NCI-H2227 (cell line): ENCODE measurements around the gene PMM2.

Source experiments
- DNase-seq: peaks from one replicate; lab custom pipeline; 2025; ENCODE audit not compliant: unreplicated experiment; lab: John Stamatoyannopoulos, UW

The PMM2 gene

GRCh38 chr16:8849411-8850011, 51.9 kb downstream of the PMM2 start:
- DNase-seq, result no peak

GRCh38 chr16:8850279-8850885, 52.7 kb downstream of the PMM2 start:
- no peak for DNase-seq

DNA sequence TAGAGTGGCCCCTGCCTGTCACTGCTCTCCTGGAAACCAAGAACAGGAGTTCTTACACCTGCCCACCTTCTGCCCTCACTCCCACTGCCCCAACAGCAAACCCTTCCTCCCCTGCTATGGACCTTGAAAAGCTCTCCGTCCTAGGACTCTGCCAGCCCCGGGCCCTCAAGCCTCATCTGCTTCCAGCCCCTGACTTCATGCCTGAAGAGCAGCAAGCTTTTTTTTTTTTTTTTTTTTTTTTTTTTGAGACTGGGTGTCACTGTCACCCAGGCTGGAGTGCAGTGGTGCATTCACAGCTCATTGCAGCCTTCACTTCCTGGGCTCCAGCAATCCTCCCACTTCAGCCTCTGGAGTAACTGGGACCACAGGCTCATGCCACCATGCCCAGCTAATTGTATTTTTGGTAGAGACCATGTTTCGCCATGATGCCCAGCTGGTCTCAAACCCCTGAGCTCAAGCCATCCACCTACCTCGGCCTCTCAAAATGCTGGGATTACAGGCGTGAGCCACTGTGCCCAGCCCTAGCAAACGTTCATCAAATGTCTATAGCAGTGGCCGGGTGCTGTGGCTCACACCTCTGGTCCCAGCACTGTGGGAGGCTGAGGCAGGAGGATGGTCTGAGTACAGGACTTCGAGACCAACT, 54.2 kb downstream of the PMM2 start:
- DNase-seq, result no peak

DNA sequence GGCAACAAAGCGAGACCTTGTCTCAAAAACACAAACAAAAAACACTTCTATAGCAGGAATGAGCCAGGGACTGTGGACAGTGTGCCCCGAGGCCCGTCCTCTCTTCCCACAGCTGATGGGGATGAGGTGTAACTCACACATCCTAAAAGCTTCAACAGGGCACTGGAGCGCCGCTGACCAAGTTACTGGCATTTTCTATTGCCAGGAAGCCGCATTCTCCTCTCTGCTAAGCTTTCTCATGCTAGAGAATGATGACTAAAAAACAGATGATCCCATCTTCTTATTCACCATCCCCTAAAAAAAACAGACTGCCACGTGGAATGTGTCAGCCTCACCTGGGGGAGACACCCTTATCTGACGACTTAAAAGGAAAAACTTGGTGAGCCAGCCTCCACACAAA, 54.9 kb downstream of the PMM2 start:
- DNase-seq, result no peak

- no peak for DNase-seq
Measured at GRCh38 chr16:8853150-8853549, 55.5 kb downstream of the PMM2 start.

DNA sequence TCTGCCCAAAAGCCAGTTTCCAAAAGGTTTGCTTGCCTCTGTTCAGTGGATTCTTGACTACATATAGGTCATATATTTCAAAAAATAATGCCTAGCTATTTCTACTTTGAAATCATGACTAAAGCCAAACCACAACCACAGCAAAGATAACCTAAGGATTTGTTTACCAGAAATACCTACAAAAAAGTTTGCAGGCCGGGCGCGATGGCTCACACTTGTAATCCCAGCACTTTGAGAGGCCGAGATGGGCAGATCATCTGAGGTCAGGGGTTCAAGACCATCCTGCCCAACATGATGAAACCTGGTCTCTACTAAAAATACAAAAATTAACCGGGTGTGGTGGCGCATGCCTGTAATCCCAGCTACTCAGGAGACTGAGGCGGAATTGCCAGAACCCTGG, 56.0 kb downstream of the PMM2 start:
- no peak for DNase-seq

- peak; percentile 64 for DNase-seq
Measured at GRCh38 chr16:8854298-8854948, 56.8 kb downstream of the PMM2 start.

DNA sequence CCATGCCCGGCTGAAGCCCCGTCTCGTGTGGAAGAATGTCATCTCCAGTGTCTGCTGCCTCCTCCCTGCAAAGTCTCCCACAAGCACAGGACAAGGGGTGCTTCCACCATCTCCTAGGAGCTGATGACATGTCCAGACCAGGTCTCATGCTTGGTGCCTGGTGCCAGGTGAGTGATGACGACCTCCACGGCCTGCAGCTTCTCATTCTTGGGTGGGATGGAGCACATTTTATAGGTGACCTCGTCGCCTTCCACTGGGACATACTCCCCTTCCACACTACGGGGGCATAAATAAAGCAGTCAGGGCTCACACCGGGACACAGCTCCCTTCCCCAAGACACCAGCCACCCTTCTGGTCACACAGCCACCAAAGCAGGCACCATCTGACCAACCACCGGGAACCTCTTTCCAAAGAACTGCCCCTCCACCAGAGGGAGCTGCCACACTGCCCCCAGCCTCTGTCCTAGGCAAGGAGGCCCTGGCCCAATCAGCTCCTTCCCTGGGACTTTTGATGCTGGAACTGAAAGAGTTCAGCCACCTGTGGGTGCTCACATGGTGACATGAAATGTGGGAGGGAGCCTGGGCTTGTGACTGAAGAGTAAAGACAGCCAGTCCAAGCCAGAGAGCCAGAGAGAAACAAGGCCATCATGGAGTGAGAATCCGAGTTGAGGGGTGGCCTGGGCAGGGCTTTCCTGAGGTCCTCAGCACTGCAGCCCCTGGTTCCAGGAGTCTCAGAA, 57.6 kb downstream of the PMM2 start:
- no peak for DNase-seq

DNA sequence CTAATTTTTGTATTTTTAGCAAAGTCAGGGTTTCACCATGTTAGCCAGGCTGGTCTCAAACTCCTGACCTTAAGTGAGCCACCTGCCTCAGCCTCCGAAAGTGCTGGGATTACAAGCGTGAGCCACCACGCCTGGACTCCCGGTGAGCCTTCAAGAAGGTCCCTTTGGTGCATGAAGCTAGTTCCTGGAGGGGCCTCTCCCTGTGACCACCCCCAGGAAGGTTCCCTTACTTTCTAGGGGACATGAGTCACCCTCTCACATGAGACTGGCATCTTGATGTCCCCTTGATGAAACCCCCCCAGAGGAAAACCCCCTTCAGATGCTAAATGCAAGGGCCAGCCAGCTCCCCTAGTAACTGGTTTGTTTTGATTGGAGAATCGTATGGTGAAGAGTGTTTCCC, 58.3 kb downstream of the PMM2 start:
- DNase-seq, result no peak

GRCh38 chr16:8858994-8859912, 61.6 kb downstream of the PMM2 start:
- DNase-seq, result no peak

GRCh38 chr16:8859913-8860881, 62.6 kb downstream of the PMM2 start:
- DNase-seq, result no peak

DNA sequence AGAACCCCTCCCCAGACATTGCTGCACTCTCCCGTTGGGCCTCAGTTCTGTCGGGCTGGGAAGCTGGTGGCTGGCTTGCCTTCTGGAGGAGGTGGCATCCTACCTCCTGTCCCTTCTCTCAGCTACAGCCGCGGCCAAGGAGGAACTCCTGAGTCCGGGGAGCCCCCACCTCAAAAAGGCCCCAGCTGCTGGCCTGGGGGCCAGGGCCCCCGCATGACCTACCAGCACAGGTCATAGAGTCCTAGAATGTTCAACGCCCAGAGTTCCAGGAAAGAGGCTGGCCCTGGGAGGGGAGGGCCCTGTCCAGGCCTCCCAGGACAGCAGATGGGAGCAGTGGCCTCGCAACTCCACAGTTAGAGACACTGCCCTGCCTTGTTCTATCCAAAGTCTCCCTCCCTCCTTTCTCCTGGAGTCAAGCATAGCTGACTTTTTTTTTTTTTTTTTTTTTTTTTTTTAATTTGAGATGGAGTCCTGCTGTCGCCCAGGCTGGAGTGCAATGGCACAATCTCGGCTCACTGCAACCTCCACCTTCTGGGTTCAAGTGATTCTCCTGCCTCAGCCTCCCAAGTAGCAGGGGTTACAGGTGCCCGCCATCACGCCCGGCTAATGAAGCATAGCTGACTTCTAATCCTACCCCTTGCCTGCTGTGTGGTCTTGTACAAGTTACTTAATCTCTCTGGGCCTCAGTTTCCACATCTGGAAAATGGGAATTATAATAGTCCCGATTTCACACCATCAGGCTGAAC, 64.1 kb downstream of the PMM2 start:
- DNase-seq, result no peak

GRCh38 chr16:8862309-8863130, 64.9 kb downstream of the PMM2 start:
- no peak for DNase-seq

- DNase-seq, result no peak
Measured at GRCh38 chr16:8863594-8864424, 66.2 kb downstream of the PMM2 start.

DNA sequence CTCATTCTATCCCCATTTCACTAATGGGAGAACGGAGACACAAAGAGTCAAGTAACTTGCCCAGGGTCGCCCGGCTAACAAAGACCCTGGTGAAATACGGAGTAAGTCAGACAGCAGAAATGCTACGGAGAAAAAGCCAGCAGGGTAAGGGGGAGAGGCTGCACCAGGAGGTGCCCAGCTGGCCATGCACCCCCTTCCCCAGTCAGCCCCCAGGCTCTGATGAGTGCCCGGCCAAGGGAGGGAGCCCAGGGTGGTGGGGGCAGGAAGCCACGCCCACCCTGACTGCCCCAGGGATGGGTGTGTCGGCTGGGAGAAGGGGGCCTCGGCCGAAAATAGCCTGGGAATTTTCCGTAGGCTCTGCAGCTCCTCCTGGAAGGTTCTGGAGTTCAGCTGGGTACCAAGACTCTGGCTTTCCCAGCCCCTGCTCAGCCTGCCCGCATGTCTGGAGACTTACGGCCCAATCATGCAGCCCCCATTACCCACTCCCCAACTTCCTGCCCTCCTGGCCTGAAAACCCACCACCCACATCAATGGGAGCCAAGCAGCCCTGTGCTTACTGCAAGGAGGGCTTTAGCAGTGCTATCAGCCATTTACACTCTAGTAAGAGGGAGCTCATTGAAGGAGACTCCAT, 67.0 kb downstream of the PMM2 start:
- no peak for DNase-seq

DNA sequence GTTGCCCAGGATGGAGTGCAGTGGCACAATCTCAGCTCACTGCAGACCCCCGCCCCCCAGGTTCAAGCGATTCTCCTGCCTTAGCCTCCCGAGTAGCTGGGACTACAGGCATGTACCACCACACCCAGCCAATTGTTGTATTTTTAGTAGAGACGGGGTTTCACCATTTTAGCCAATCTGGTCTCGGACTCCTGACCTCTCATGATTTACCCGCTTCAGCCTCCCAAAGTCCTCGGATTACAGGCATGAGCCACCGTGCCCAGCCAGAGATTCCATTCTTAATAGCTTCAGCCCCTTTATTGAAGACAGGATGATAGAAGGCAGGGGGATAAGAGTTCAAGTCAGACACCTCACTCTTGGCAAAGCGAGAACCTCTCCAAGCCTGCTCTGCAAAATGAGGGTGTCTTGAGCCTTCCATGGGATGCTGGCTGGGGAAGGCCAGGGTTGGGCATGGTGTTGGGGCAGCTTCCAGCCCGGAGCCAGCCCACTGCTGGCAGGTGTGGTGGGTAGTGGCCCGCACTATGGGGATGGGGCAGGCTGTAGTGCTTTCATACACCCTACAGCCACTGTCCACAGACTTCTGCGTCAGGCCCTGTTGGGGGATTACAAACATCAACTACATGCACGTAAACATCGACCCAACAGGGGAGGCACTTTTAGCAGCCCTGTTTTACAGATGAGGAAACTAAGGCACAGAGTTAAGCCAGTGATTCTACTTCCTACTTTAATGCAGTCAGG, 67.7 kb downstream of the PMM2 start:
- no peak for DNase-seq
